ENCODE results near the gene MINAR1.

Gene MINAR1

DNA sequence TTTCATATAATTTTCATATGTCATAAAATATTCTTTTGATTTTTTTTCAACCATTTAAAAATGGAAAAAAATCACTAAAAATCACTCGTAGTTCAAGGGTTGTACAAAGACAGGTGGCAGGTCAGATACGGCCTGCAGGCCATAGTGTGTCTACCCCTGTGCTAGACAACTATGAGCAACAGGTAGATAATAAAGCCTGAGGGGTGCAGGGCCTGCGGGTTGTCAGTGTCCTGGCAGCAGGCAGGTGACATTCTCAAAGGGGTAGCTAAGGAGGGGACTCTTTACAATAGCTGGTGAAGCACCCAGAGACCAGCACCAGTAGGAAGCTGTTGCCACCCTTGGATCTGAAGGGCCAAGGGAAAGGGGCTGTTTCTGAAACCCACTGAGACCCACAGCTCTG lies 34.4 kb downstream of the MINAR1 start:
- DNase-seq (ENCODE audit: low spot score): no peak

DNA sequence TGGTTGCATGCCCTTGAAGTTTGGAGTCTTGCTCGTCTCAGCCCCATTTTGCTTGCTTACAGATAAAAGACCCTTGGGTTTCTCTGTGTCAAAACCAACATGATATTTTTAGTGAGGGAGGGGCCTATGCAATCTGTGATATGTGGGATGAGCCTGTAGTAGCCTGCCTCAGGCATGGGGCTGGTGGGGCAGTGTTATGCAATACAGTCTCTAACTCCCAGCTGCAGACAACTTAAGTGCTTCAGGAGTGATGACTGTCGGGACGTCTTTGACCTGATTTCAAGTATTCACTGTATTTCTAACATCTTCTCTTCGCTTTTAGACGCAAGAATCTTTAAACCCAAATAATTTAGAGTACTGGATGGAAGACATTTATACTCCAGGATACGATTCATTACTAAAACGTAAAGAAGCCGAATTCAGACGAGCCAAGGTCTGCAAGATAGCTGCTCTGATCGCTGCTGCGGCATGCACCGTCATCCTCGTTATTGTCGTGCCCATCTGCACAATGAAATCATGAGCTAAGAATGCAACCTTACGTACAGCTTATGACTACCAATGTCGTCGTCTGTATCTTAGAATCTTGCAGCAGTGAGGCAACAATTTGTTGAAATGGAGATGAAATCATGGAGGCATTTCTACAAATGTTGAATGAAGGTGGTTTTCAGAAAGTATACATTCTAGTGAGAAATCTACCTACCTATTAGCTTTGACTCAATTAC lies 35.9 kb downstream of the MINAR1 start:
- DNase-seq (ENCODE audit: low spot score): no peak

DNA sequence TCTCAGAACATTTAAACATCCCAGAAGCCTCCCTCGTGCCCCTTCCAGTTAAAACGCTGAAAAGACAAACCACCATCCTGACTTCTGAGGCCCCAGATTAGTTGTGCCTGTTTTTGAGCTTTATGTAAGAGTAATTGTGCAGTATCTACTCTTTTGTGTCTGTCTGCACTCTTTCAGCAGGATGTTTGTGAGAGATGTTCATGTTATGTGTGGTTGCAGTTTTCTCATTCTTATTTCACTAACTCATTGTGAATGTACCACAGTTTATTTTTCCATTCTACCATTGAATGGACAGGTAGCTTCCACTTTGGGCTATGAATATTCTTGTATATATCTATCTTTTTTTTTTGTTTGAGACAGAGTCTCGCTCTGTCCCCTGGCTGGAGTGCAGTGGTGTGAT lies 40.3 kb downstream of the MINAR1 start:
- no peak for DNase-seq (ENCODE audit: low spot score)

DNA sequence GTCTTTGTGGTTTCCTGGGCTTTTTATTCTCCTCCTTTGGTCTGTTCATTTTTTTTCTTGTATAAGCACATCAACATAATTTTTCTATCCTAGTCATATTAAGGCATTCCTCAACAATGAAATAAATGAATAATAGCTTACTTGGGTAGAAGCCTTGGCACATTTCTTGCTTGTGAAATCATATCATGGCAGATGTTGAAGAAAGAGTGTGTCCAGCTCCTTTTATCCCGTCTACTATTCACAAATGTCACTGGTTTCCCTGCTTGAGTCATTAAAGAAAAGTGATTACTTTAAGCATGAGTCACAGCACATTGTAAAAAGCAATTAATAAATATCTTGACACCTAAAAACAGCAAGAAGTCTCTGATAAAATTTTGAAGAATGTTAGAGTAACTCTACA lies 42.1 kb downstream of the MINAR1 start:
- no peak for DNase-seq (ENCODE audit: low spot score)

DNA sequence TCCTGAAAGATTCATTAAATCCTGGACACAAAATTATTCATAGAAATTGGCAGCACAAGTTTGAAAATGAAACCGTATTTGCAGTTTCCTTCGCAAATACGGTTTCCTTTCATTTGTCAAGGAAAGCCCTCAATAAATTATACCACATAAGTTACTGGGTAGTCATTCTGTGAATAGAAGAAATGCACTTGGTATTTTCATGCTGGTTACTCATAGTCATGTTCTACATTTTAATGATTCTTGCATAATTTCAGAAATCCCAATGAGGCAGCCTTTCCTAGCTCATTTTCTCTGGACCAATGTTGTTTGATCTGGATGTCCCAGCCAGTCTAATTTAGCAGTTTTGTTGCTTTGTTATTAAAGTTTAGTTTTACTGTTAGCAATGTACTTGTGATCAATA lies 43.2 kb downstream of the MINAR1 start:
- DNase-seq (ENCODE audit: low spot score): no peak

DNA sequence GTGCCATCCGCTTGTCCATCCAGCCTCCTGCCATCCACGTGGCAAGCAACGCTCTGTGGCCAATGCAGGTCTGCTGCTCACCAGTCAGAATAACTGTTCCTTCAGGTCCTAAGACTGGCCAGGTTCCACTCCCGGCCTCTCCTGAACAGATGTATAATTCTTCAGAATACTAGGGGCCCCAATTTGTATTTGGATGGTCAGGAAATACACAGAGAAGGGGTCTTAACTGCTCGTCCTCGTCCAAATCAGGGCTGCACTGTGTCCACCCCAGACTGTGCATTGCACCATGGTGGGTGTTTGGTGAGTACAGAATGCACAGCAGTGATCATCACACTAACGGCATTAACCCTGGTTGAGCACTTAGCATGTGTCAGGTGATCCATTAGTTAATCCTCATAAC lies 46.0 kb downstream of the MINAR1 start:
- DNase-seq (ENCODE audit: low spot score): no peak

DNA sequence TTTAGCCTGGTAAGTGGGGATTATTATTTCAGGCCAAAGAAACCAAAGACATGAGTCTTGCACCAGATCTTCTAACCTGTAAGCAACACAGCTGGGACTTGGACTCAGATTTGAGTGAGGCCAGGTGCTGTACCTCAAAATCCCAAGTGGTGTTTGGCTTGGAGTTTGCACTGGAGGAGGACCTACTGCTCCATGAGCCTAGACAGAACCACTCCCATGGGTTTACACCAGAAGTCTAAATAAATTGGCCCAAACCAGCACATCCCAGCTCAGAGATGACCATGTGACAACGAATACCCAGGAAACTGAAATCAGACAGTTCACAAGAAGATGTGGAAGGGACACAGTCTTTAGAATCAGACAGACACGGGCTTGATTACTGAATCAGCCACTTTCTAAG lies 47.5 kb downstream of the MINAR1 start:
- DNase-seq (ENCODE audit: low spot score): no peak

DNA sequence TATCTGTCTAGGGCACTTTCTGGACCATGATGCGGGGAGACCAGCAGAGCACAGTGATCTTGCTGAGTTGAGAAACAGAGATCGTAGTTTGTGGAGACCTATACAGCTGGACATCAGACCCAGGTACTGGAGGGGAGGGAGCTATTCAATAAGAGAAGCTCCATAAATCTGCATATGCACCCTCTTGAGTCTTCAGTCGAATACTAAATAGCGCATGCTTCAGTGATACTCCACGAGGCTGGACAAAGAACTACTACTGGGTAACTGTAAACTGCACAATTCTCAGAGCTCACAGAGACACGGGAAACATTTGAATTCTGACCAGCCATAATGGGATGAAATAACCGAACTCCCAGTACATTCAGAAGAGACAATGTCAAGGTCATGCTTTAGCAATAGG lies 49.7 kb downstream of the MINAR1 start:
- no peak for DNase-seq (ENCODE audit: low spot score)
